Mesendoderm (in vitro differentiated cells): Measurements from ENCODE around the gene SLC17A4.
A peak's percentile ranks its signal among the peaks of the same experiment; 100 is the strongest.

Source experiments
- DNase-seq: peaks from one replicate; pipeline ENCODE4 v3.0.0; 2013
- H2AK5ac ChIP-seq: 2 replicates; pipeline ENCODE4 v1.6.1; 2013; ENCODE audit warnings: low read length, inconsistent platforms
- H2BK120ac ChIP-seq: 2 replicates; pipeline ENCODE4 v1.6.1; 2013; ENCODE audit warnings: low read depth, mild to moderate bottlenecking, low read length, moderate library complexity, mixed read lengths
- H2BK15ac ChIP-seq: replicated peaks from 2 replicates; pipeline ENCODE4 v1.6.1; 2013; ENCODE audit warnings: low read depth, mild to moderate bottlenecking, moderate library complexity
- H2BK5ac ChIP-seq: 2 replicates; pipeline ENCODE4 v1.6.1; 2013; ENCODE audit warnings: low read length, inconsistent platforms
- H3K18ac ChIP-seq: 2 replicates; pipeline ENCODE4 v1.6.1; 2013; ENCODE audit warnings: mild to moderate bottlenecking, low read length, mixed read lengths
- H3K23ac ChIP-seq: one replicate; pipeline ENCODE4 v1.6.1; 2013; ENCODE audit warnings: low read length
- H3K27ac ChIP-seq: 2 replicates; pipeline ENCODE4 v1.5.1; 2013; ENCODE audit warnings: low read depth, mild to moderate bottlenecking, inconsistent platforms, low read length, moderate library complexity
- H3K27me3 ChIP-seq: 2 replicates; pipeline ENCODE4 v1.6.1; 2013; ENCODE audit warnings: low read length, control low read depth, mild to moderate bottlenecking, inconsistent platforms; ENCODE audit not compliant: insufficient read depth, poor library complexity
- H3K36me3 ChIP-seq: 2 replicates; pipeline ENCODE4 v1.6.1; 2013; ENCODE audit warnings: low read length, inconsistent platforms; ENCODE audit not compliant: control insufficient read depth, insufficient read depth
- H3K4ac ChIP-seq: one replicate; pipeline ENCODE4 v1.6.1; 2013; ENCODE audit warnings: low read depth, mild to moderate bottlenecking, low read length, moderate library complexity
- H3K4me1 ChIP-seq: 2 replicates; pipeline ENCODE4 v1.6.1; 2013; ENCODE audit warnings: low read depth, low read length, inconsistent platforms; ENCODE audit not compliant: control insufficient read depth
- H3K4me2 ChIP-seq: 2 replicates; pipeline ENCODE4 v1.6.1; 2013; ENCODE audit warnings: low read length
- H3K4me3 ChIP-seq: 2 replicates; pipeline ENCODE4 v1.5.1; 2013; ENCODE audit warnings: mild to moderate bottlenecking, low read length
- H3K56ac ChIP-seq: one replicate; pipeline ENCODE4 v1.6.1; 2013; ENCODE audit warnings: low read length
- H3K79me1 ChIP-seq: 2 replicates; pipeline ENCODE4 v1.6.1; 2013; ENCODE audit warnings: low read length, inconsistent platforms
- H3K79me2 ChIP-seq: 2 replicates; pipeline ENCODE4 v1.6.1; 2013; ENCODE audit warnings: mild to moderate bottlenecking, low read length; ENCODE audit not compliant: control insufficient read depth, insufficient read depth
- H3K9ac ChIP-seq: 2 replicates; pipeline ENCODE4 v1.6.1; 2013; ENCODE audit warnings: low read length, inconsistent platforms
- H4K5ac ChIP-seq: one replicate; pipeline ENCODE4 v1.6.1; 2013; ENCODE audit warnings: low read length
- H4K8ac ChIP-seq: one replicate; pipeline ENCODE4 v1.6.1; 2013; ENCODE audit warnings: low read depth, mild to moderate bottlenecking, control low read depth, low read length, moderate library complexity
- WGBS: extraction: QIAGEN DNeasy Blood & Tissue Kit; methylation state at CpG from one replicate; pipeline ENCODE4 v1.1.7; 2013; ENCODE audit warnings: low lambda C conversion rate, missing lambda C conversion rate; ENCODE audit not compliant: insufficient coverage; ENCODE audit errors: extremely low coverage; 5-methylcytosine and 5-hydroxymethylcytosine counted together

SLC17A4 gene

DNA sequence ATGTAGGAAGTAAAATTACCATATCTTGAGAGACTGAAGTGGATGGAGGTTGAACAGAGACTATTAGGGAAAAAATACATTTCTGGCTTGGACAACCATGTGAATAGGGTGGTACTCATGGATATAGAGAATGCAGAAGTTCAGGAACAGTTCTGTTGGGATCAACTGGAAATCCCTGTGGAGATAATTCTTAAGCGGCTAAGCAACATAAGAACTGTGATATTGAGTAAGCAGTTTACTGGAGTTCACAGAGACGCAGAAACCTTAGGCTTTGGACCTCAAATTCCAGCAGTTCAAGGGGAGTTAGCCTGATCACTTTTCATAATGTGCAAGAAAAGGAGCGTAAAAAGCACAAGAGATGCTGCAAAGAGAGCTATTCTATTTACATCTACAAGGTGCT is 23.6 kb upstream of the SLC17A4 start:
- no peak overlapping the region for H3K4me3 ChIP-seq
- no peak overlapping the region for H3K23ac ChIP-seq
- H2AK5ac ChIP-seq, result no peak overlapping the region
- H3K27me3 ChIP-seq, result no peaks in the 10 kb centered on the region
- H2BK120ac ChIP-seq, result no peak overlapping the region
- H3K18ac ChIP-seq, result no peak overlapping the region
- H3K79me1 ChIP-seq, result no peaks in the 10 kb centered on the region
- H3K27ac ChIP-seq, result no peak overlapping the region
- no peak overlapping the region for H3K56ac ChIP-seq
- no peaks in the 10 kb centered on the region for H3K36me3 ChIP-seq
- H3K9ac ChIP-seq, result no peak overlapping the region
- no peak overlapping the region for H2BK15ac ChIP-seq
- H3K4me2 ChIP-seq, result no peak overlapping the region
- H2BK5ac ChIP-seq, result no peak overlapping the region
- H3K4ac ChIP-seq, result no peak overlapping the region
- H3K4me1 ChIP-seq, result no peaks in the 10 kb centered on the region
- no peaks in the 10 kb centered on the region for H3K79me2 ChIP-seq
- no peak for DNase-seq
- no peak overlapping the region for H4K5ac ChIP-seq
- WGBS, result no CpG with 5 or more reads among the region's 3 CpGs
- no peak overlapping the region for H4K8ac ChIP-seq

DNA sequence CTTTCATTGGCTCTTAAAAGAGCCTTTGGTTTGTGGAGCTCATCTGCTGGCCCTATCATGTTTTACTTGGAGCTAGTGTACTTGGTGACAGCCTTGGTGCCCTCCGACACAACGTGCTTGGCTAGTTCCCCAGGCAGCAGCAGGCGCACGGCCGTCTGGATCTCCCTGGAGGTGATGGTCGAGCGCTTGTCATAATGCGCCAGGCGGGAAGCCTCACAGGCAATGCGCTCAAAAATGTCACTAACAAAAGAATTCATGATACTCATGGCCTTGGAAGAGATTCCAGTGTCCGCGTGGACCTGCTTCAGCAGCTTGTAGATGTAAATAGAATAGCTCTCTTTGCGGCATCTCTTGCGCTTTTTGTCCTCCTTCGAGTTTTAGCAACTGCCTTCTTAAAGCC is 22.8 kb upstream of the SLC17A4 start:
- Histone ChIP-seq H3K36me3 (no peaks in the 10 kb centered on the region), H3K4me3 (no peak overlapping the region), H3K56ac (no peak overlapping the region), H3K79me2 (no peaks in the 10 kb centered on the region), H2BK5ac (no peak overlapping the region), H3K23ac (no peak overlapping the region), H3K79me1 (no peaks in the 10 kb centered on the region), H3K4me1 (no peaks in the 10 kb centered on the region), H3K9ac (no peak overlapping the region), H3K4ac (no peak overlapping the region), H2BK15ac (no peak overlapping the region), H3K4me2 (no peak overlapping the region), H2BK120ac (no peak overlapping the region), H4K5ac (no peak overlapping the region), H3K27me3 (no peaks in the 10 kb centered on the region), H4K8ac (no peak overlapping the region), H2AK5ac (no peak overlapping the region), H3K18ac (no peak overlapping the region), H3K27ac (no peak overlapping the region)
- WGBS, result no CpG with 5 or more reads among the region's 15 CpGs
- no peak for DNase-seq

DNA sequence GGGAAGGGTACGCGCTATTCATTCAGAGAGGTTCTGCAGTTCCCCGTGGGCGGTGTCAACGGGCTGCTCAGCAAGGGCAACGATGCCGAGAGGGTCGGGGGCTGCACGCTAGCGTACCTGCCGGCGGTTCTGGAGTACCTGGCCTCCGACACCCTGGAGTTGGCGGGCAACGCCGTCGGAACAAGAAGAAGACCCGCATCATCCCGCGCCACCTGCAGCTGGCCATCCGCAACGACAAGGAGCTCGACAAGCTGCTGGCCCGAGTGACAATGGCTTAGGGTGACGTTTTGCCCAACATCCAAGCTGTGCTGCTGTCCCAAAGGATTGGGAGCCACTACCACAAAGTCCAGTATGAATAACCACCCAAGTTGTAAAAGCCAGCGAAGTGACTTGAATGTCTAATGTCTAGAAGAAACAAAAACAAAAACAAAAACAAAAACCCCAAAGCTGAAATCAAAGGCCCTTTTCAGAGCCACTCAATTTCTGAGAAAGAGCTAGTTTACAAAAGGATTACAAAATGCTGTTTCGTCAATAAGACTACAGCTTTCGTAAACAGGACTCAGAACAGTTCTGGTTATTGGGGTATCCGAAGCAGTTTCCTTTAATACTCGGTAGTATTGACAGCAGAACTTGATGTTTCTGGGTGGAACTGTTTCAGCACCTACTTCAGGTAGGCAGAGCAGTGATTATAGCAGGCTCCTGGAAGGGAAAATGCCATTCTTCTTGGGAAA is 21.9 kb upstream of the SLC17A4 start:
- WGBS, result no CpG with 5 or more reads among the region's 30 CpGs
- no peak overlapping the region for H3K4ac ChIP-seq

DNA sequence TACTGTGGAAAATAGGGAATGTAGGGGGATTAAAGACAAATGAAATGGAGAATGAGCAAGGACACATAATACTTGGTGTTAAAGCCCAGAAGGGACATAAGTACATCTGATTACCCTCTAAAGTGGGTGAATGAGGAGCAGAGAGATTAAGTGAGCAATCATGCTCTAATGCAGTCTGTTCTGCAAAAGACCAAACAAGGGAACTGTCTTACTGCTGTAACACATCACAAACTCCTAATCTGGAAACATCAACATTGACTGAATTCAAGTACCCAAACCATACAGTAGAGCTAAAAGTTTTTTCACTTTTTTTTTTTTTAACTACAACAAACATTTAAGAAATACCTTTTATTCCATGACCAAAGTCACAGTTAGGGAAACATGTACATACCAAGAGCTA is 19.3 kb upstream of the SLC17A4 start:
- Histone ChIP-seq H3K4me1 (no peaks in the 10 kb centered on the region), H3K4ac (no peak overlapping the region), H2AK5ac (no peak overlapping the region), H3K4me2 (no peak overlapping the region), H3K36me3 (no peaks in the 10 kb centered on the region), H3K9ac (no peak overlapping the region), H2BK120ac (no peak overlapping the region), H4K5ac (no peak overlapping the region), H4K8ac (no peak overlapping the region), H2BK15ac (no peak overlapping the region), H3K23ac (no peak overlapping the region), H3K79me2 (no peaks in the 10 kb centered on the region), H3K56ac (no peak overlapping the region), H3K18ac (no peak overlapping the region), H3K4me3 (no peak overlapping the region), H3K79me1 (no peaks in the 10 kb centered on the region), H3K27me3 (no peaks in the 10 kb centered on the region), H3K27ac (no peak overlapping the region), H2BK5ac (no peak overlapping the region)
- no peak for DNase-seq

More for the DNA sequence above, 21.9 kb upstream of the SLC17A4 start:
- Histone ChIP-seq H2BK120ac (no peak overlapping the region), H3K27ac (no peak overlapping the region), H4K5ac (no peak overlapping the region), H4K8ac (no peak overlapping the region), H3K23ac (no peak overlapping the region), H2AK5ac (no peak overlapping the region), H3K36me3 (no peaks in the 10 kb centered on the region), H3K9ac (no peak overlapping the region), H3K18ac (no peak overlapping the region), H3K27me3 (no peaks in the 10 kb centered on the region), H2BK5ac (no peak overlapping the region), H3K4me3 (no peak overlapping the region), H3K4me2 (no peak overlapping the region), H3K79me2 (no peaks in the 10 kb centered on the region), H2BK15ac (no peak overlapping the region), H3K56ac (no peak overlapping the region), H3K4me1 (no peaks in the 10 kb centered on the region), H3K79me1 (no peaks in the 10 kb centered on the region)
- DNase-seq, result peak; percentile 15

DNA sequence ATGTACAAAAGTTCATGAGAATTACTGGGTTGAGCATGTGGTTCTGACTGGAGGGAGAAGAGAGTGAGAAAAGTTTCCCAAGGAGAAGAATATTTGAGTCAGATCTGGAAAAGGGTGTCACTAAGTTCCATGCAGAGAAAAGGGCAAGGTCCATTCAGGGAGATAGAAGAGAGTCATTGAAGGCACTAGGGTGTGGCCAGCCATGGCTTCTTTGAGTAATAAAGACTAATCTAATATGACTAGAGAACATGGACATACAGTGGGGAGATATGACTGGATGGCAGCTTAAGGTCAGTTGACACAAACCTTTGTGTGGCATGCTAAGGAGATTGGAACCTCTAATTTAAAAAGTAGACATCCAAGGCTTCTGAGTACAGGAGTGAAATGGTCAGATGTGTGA is 10.7 kb upstream of the SLC17A4 start:
- H3K4me3 ChIP-seq, result no peak overlapping the region
- no peak for DNase-seq
- H4K8ac ChIP-seq, result no peak overlapping the region
- H3K27ac ChIP-seq, result no peak overlapping the region
- no peak overlapping the region for H3K4ac ChIP-seq
- no peak overlapping the region for H4K5ac ChIP-seq
- no peaks in the 10 kb centered on the region for H3K27me3 ChIP-seq
- no peaks in the 10 kb centered on the region for H3K36me3 ChIP-seq
- no peak overlapping the region for H3K23ac ChIP-seq
- H3K56ac ChIP-seq, result no peak overlapping the region
- H3K9ac ChIP-seq, result no peak overlapping the region
- H3K4me1 ChIP-seq, result no peaks in the 10 kb centered on the region
- H3K4me2 ChIP-seq, result no peak overlapping the region
- H2BK5ac ChIP-seq, result no peak overlapping the region
- H2BK120ac ChIP-seq, result no peak overlapping the region
- H2AK5ac ChIP-seq, result no peak overlapping the region
- no peak overlapping the region for H2BK15ac ChIP-seq
- H3K18ac ChIP-seq, result no peak overlapping the region
- H3K79me1 ChIP-seq, result no peaks in the 10 kb centered on the region
- H3K79me2 ChIP-seq, result no peaks in the 10 kb centered on the region

DNA sequence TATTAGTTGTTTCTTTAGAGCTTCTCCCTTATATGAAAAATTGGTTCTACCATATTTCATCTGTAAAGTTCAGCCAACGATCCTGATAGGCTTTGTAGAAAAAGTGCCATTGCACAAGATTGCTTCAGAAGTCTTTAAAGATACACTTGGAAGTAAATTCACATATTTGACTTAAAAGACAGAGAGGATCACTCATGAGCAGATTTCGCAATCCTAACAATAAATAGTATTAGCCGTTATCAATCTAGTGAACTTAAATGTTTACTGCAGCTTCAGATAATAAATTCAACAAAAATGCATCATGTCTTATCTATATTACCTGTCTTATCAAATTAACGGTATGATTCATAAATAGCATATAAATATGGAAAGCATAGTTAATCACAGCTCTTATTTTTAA is 8.7 kb upstream of the SLC17A4 start:
- H3K79me1 ChIP-seq, result no peaks in the 10 kb centered on the region
- H2BK5ac ChIP-seq, result no peak overlapping the region
- H3K4me2 ChIP-seq, result no peak overlapping the region
- H2AK5ac ChIP-seq, result no peak overlapping the region
- no peak overlapping the region for H3K4ac ChIP-seq
- H3K23ac ChIP-seq, result no peak overlapping the region
- H2BK15ac ChIP-seq, result no peak overlapping the region
- no peak for DNase-seq
- H3K18ac ChIP-seq, result no peak overlapping the region
- H4K8ac ChIP-seq, result no peak overlapping the region
- no peak overlapping the region for H4K5ac ChIP-seq
- H3K79me2 ChIP-seq, result no peaks in the 10 kb centered on the region
- no peak overlapping the region for H3K56ac ChIP-seq
- no peak overlapping the region for H3K4me3 ChIP-seq
- no peak overlapping the region for H3K27ac ChIP-seq
- H3K36me3 ChIP-seq, result no peaks in the 10 kb centered on the region
- no peaks in the 10 kb centered on the region for H3K27me3 ChIP-seq
- WGBS, result no CpG with 5 or more reads among the region's 4 CpGs
- no peaks in the 10 kb centered on the region for H3K4me1 ChIP-seq
- no peak overlapping the region for H3K9ac ChIP-seq
- no peak overlapping the region for H2BK120ac ChIP-seq
